Trophoblast cell (in vitro differentiated cells and primary cell): ENCODE measurements around the gene ENAH.
"Not testable (repeated sequence)": the region's sequence is repeated elsewhere in the genome, so short reads cannot be mapped to it uniquely, and the experiment has no call there.

ENCODE experiments used
- DNase-seq, 2 donors: peaks; one replicate each; pipeline ENCODE4 v3.0.0-alpha.2; 2016
- H2AFZ ChIP-seq: 2 replicates; pipeline ENCODE4 v1.6.1; 2013; ENCODE audit warnings: low read length, moderate library complexity, mild to moderate bottlenecking; ENCODE audit not compliant: insufficient read depth, poor library complexity
- H2AK5ac ChIP-seq: 2 replicates; pipeline ENCODE4 v1.6.1; 2013; ENCODE audit warnings: mild to moderate bottlenecking, low read length
- H2BK120ac ChIP-seq: 2 replicates; pipeline ENCODE4 v1.6.1; 2013; ENCODE audit warnings: low read length, mild to moderate bottlenecking, moderate library complexity; ENCODE audit not compliant: insufficient read depth, poor library complexity
- H2BK12ac ChIP-seq: 2 replicates; pipeline ENCODE4 v1.6.1; 2013; ENCODE audit warnings: mild to moderate bottlenecking, low read length, moderate library complexity
- H2BK5ac ChIP-seq: 2 replicates; pipeline ENCODE4 v1.6.1; 2013; ENCODE audit warnings: low read length, low read depth, moderate library complexity, mild to moderate bottlenecking; ENCODE audit not compliant: poor library complexity
- H3K14ac ChIP-seq: 2 replicates; pipeline ENCODE4 v1.6.1; 2013; ENCODE audit warnings: mild to moderate bottlenecking, low read length
- H3K18ac ChIP-seq: 2 replicates; pipeline ENCODE4 v1.6.1; 2013; ENCODE audit warnings: mild to moderate bottlenecking, low read length
- H3K23ac ChIP-seq: 2 replicates; pipeline ENCODE4 v1.6.1; 2013; ENCODE audit warnings: low read length
- H3K27ac ChIP-seq: 2 replicates; pipeline ENCODE4 v1.5.1; 2013; ENCODE audit warnings: low read depth, mild to moderate bottlenecking, inconsistent platforms, low read length, moderate library complexity
- H3K27me3 ChIP-seq: 2 replicates; pipeline ENCODE4 v1.6.1; 2013; ENCODE audit warnings: inconsistent platforms, mild to moderate bottlenecking, low read length, moderate library complexity; ENCODE audit not compliant: insufficient read depth
- H3K36me3 ChIP-seq, 2 experiments: 1 replicate in 1 of 2; 2 replicates in 1 of 2; pipeline ENCODE4 v1.6.1; 2013; ENCODE audit warnings: low read length in 2 of 2, mild to moderate bottlenecking in 2 of 2, moderate library complexity in 1 of 2; ENCODE audit not compliant: insufficient read depth in 2 of 2, control insufficient read depth in 1 of 2
- H3K4ac ChIP-seq: 2 replicates; pipeline ENCODE4 v1.6.1; 2013; ENCODE audit warnings: low read depth, mild to moderate bottlenecking, low read length, moderate library complexity
- H3K4me1 ChIP-seq, 2 experiments: 1 replicate in 1 of 2; 2 replicates in 1 of 2; pipeline ENCODE4 v1.6.1; 2013; ENCODE audit warnings: low read length in 2 of 2, mild to moderate bottlenecking in 2 of 2, moderate library complexity in 1 of 2; ENCODE audit not compliant: insufficient read depth in 2 of 2, control insufficient read depth in 1 of 2
- H3K4me2 ChIP-seq: 2 replicates; pipeline ENCODE4 v1.6.1; 2013; ENCODE audit warnings: inconsistent platforms, mild to moderate bottlenecking, low read length, moderate library complexity
- H3K4me3 ChIP-seq: 2 replicates; pipeline ENCODE4 v1.5.1; 2013; ENCODE audit warnings: mild to moderate bottlenecking, low read depth, low read length, inconsistent platforms
- H3K79me1 ChIP-seq: one replicate; pipeline ENCODE4 v1.6.1; 2013; ENCODE audit warnings: low read length
- H3K79me2 ChIP-seq: 2 replicates; pipeline ENCODE4 v1.6.1; 2013; ENCODE audit warnings: low read length, mild to moderate bottlenecking; ENCODE audit not compliant: control insufficient read depth, insufficient read depth, poor library complexity
- H3K9ac ChIP-seq: 2 replicates; pipeline ENCODE4 v1.6.1; 2013; ENCODE audit warnings: mild to moderate bottlenecking, low read length
- H3K9me3 ChIP-seq: 2 replicates; pipeline ENCODE4 v1.6.1; 2013; ENCODE audit warnings: low read depth, mild to moderate bottlenecking, control low read depth, inconsistent platforms, low read length; ENCODE audit not compliant: insufficient read depth
- H4K12ac ChIP-seq: 2 replicates; pipeline ENCODE4 v1.6.1; 2013; ENCODE audit warnings: low read depth, mild to moderate bottlenecking, low read length, moderate library complexity
- H4K8ac ChIP-seq: 2 replicates; pipeline ENCODE4 v1.6.1; 2013; ENCODE audit warnings: low read depth, mild to moderate bottlenecking, low read length, moderate library complexity
- H4K91ac ChIP-seq: one replicate; pipeline ENCODE4 v1.6.1; 2013; ENCODE audit warnings: low read depth, mild to moderate bottlenecking, low read length, moderate library complexity
- WGBS: extraction: QIAGEN DNeasy Blood & Tissue Kit; methylation state at CpG from one replicate; pipeline ENCODE4 v1.1.7; 2013; ENCODE audit warnings: missing lambda C conversion rate; ENCODE audit not compliant: insufficient read length, insufficient coverage; ENCODE audit errors: extremely low coverage; 5-methylcytosine and 5-hydroxymethylcytosine counted together

ENAH gene

GRCh38 chr1:225629483-225629882 is 23.4 kb downstream of the ENAH start:
- H4K91ac ChIP-seq: no peak overlapping the region
- H3K4me3 ChIP-seq: no peak overlapping the region
- no peak for DNase-seq
- H3K27ac ChIP-seq: no peak overlapping the region
- no peak overlapping the region for H3K4ac ChIP-seq
- no peak overlapping the region for H3K14ac ChIP-seq
- no peak overlapping the region for H2AK5ac ChIP-seq
- peaks cover 0 to 6% of the 10 kb centered on the region in 2 experiments for H3K4me1 ChIP-seq
- WGBS: no CpG with 5 or more reads among the region's 3 CpGs
- H3K27me3 ChIP-seq: no peaks in the 10 kb centered on the region
- H2BK120ac ChIP-seq: no peak overlapping the region
- no peak overlapping the region for H2BK12ac ChIP-seq
- H2BK5ac ChIP-seq: no peak overlapping the region
- no peak overlapping the region for H3K4me2 ChIP-seq
- H3K18ac ChIP-seq: no peak overlapping the region
- no peak overlapping the region for H3K23ac ChIP-seq
- peaks cover 4% of the 10 kb centered on the region for H3K79me2 ChIP-seq
- no peaks in the 10 kb centered on the region for H3K9me3 ChIP-seq
- H3K79me1 ChIP-seq: no peaks in the 10 kb centered on the region
- no peak overlapping the region for H3K9ac ChIP-seq
- H4K12ac ChIP-seq: no peak overlapping the region
- no peaks in the 10 kb centered on the region for H3K36me3 ChIP-seq
- no peak overlapping the region for H2AFZ ChIP-seq
- H4K8ac ChIP-seq: no peak overlapping the region

- H3K36me3 ChIP-seq, H4K8ac ChIP-seq, H3K9me3 ChIP-seq, H3K4me2 ChIP-seq, H2BK12ac ChIP-seq, H3K79me1 ChIP-seq, DNase-seq, H3K14ac ChIP-seq, H3K4me1 ChIP-seq, H2AK5ac ChIP-seq, H2BK5ac ChIP-seq, H3K18ac ChIP-seq, H3K23ac ChIP-seq, H3K79me2 ChIP-seq, H4K12ac ChIP-seq, H4K91ac ChIP-seq, H3K4ac ChIP-seq, H3K27ac ChIP-seq, H2BK120ac ChIP-seq, H2AFZ ChIP-seq, H3K4me3 ChIP-seq, H3K27me3 ChIP-seq, H3K9ac ChIP-seq: not testable (repeated sequence)
- WGBS: no CpG with 5 or more reads among the region's 13 CpGs
Observed at GRCh38 chr1:225628794-225629193, 24.1 kb downstream of the ENAH start.

DNA sequence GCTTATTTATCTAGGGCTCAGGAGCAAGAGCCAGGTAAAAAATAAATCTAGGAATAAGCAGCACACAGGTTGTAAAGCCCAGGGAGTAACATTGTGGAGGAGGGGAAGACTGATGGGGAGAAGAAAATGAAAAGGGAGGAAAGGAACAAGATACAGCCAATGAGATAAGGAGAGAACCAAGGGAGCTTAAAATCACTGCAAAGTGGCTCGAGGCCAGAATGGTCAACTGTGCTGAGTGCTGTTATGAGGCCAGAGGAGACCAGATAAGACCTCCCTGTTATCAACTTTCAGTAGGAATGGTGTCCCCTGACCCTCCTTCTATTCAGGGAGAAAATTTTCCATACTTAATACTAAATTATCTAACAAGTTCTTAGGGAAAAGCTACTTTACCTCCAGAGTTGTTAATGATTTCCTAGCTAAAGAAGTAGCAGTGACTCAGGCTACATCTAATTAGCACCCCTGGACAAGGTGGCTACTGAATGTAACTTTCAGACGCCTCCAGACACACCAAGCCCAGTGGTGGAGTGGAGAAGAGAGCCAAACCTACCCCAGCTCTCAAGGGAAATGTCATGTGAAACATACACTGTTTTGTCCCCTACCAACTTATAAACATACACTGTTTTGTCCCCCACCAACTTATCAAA is 25.5 kb downstream of the ENAH start:
- Histone ChIP-seq H3K79me1 (no peaks in the 10 kb centered on the region), H3K23ac (no peak overlapping the region), H3K4me1 (peaks cover 0 to 6% of the 10 kb centered on the region in 2 experiments), H3K4me2 (no peak overlapping the region), H3K4me3 (no peak overlapping the region), H3K27ac (no peak overlapping the region), H4K91ac (no peak overlapping the region), H2BK12ac (no peak overlapping the region), H3K14ac (no peak overlapping the region), H3K79me2 (peaks cover 4% of the 10 kb centered on the region), H4K8ac (no peak overlapping the region), H3K18ac (no peak overlapping the region), H3K9ac (no peak overlapping the region), H3K27me3 (no peaks in the 10 kb centered on the region), H2BK120ac (no peak overlapping the region), H3K9me3 (no peaks in the 10 kb centered on the region), H2AK5ac (no peak overlapping the region), H3K4ac (peak overlapping the region; percentile 83), H2BK5ac (no peak overlapping the region), H4K12ac (no peak overlapping the region), H2AFZ (no peak overlapping the region), H3K36me3 (peaks cover 0 to 1% of the 10 kb centered on the region in 2 experiments)
- DNase-seq: no peak
- no CpG with 5 or more reads among the region's 2 CpGs for WGBS

DNA sequence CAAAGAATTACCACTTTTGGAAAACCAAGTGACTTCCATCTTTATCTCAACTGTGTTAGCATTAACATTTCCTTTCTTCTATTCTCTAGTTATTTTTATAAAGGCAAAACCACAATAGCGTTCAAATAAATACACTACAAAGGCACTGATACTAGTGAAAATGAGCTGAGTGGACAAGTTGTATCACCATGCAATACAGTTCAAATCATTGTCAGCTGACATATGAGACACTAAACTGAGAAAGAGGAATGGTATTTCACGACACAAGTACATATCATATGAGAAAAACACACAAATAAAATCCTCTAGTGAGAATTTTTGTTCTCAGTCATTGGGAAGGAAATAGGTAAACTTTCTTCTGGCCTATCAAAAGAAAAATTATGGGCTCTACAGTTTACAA is 26.2 kb downstream of the ENAH start:
- DNase-seq: no peak
- Histone ChIP-seq H4K8ac (no peak overlapping the region), H3K4me3 (no peak overlapping the region), H3K9ac (no peak overlapping the region), H3K9me3 (no peaks in the 10 kb centered on the region), H2AFZ (no peak overlapping the region), H3K4ac (no peak overlapping the region), H2BK12ac (no peak overlapping the region), H2AK5ac (no peak overlapping the region), H3K23ac (no peak overlapping the region), H3K27ac (no peak overlapping the region), H3K79me1 (no peaks in the 10 kb centered on the region), H3K79me2 (peaks cover 4% of the 10 kb centered on the region), H3K4me1 (peaks cover 0 to 6% of the 10 kb centered on the region in 2 experiments), H3K18ac (no peak overlapping the region), H2BK5ac (no peak overlapping the region), H3K36me3 (peaks cover 0 to 2% of the 10 kb centered on the region in 2 experiments), H4K91ac (no peak overlapping the region), H4K12ac (no peak overlapping the region), H3K14ac (no peak overlapping the region), H3K4me2 (no peak overlapping the region), H3K27me3 (no peaks in the 10 kb centered on the region), H2BK120ac (no peak overlapping the region)
- WGBS: no CpG with 5 or more reads among the region's 2 CpGs
